ENCODE data around the gene MOB3B. TPM values are rescaled to one million over a fixed set of nuclear protein-coding genes. Genes with fewer than 3 reads are reported as not detected.
A peak's percentile ranks its signal among the peaks of the same experiment; 100 is the strongest.

Gene MOB3B
- total and polyA plus RNA-seq, 10 of the 15 experiments (the other 5 are each of a cell fraction or from before 2014, with no cell fraction given) = 0.44 to 2.7 (median 0.91) TPM

DNA sequence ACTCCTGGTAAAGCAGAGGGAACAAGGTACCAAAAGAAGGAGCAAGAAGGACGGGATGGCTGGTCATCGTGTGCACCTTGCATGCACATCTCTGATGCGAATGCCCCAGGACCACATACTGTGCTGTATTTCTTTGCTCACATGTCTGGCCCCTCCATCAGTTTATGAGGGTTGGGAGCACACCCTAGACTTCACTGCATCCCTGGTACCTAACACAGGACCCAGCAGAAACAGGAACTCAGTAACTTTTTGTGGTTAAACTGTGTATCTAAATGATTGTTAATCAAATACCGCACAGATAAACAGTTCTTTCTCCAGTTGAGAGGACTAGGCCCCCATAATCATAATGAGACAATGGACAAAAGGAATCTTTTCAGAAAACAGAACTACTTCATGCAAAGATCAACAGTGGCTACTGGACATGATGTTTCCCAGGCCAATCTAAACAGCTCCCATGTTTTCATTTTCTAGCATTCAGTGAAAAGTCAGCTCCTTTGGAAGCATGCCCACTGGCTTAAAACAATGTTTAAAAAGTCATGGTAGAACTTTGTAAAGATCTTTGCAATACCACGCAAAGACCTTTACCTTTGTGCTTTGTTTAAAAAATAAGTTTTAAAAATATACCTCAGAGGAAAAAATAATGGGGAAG is 61.0 kb downstream of the MOB3B start:
- ATAC-seq (peak; percentile 66), FAIRE-seq (no peak), DNase-seq (ENCODE audit: low read depth, low spot score) (no peak)
- no peaks in the 10 kb centered on the region for H3K27me3 ChIP-seq (replicated peaks in 1 of 2; ENCODE audit: control insufficient read depth in 2 of 2, insufficient read depth in 2 of 2, low read length in 1 of 2)
- ChIA-PET CTCF (interaction anchor here (0.7 kb wide), 1 partner anchor 135 kb away, joined by 3 read pairs; no protein-coding TSS in a partner anchor), SMC1A (ENCODE audit: uncharacterized antibody, unreplicated experiment) (interaction anchor here (0.5 to 1.3 kb wide), 3 partner anchors 8 to 61 kb away, joined by 3 read pairs; partner anchors contain the start of gene MOB3B), POLR2A (no interaction called here), RAD21 (ENCODE audit: unreplicated experiment) (no interaction called here)
- no peak overlapping the region for H3K4me3 ChIP-seq
- intact Hi-C loops (cut with micrococcal nuclease; ENCODE audit: unreplicated experiment) = no loop called here
- in situ Hi-C loops (cut with MboI) = no loop called here
- H4K20me1 ChIP-seq (ENCODE audit: control insufficient read depth, insufficient read depth) = no peaks in the 10 kb centered on the region
- H3K79me2 ChIP-seq (ENCODE audit: control insufficient read depth, insufficient read depth, low read length) = no peaks in the 10 kb centered on the region
- H2AFZ ChIP-seq (ENCODE audit: control insufficient read depth, low read depth, low read length) = no peak overlapping the region
- peak; percentile 82 for TF ChIP-seq SPI1 (IDR thresholded peaks at IDR 0.05; ENCODE audit: borderline replicate concordance, insufficient read depth, low read depth, low read length)
- TF ChIP-seq SIX5 (IDR thresholded peaks at IDR 0.05; ENCODE audit: low read depth, low read length, severe bottlenecking) = no peak
- TF ChIP-seq RUNX3 (IDR thresholded peaks at IDR 0.05; ENCODE audit: low read length) = peak; percentile 32; the same call in 1 of the 2 replicates
- 38% methylated on average over 5 of the region's 5 CpGs for WGBS (ENCODE audit: insufficient coverage, insufficient replicate concordance, low lambda C conversion rate, missing lambda C conversion rate)
- BruUV-seq (replicated peaks) = no TSS peak
- no peaks in the 10 kb centered on the region for H3K4me1 ChIP-seq (ENCODE audit: control insufficient read depth, insufficient read depth, low read length)
- no peak overlapping the region for H3K27ac ChIP-seq (ENCODE audit: control insufficient read depth, insufficient read depth)
- no peaks in the 10 kb centered on the region for H3K9me3 ChIP-seq (replicated peaks; ENCODE audit: control insufficient read depth, insufficient read depth, low read length)
- no peak overlapping the region for H3K4me2 ChIP-seq (ENCODE audit: control insufficient read depth, insufficient read depth)
- H3K9ac ChIP-seq (ENCODE audit: control insufficient read depth, insufficient read depth, low read length) = no peak overlapping the region
- no peaks in the 10 kb centered on the region for H3K36me3 ChIP-seq (ENCODE audit: control insufficient read depth in 2 of 2, insufficient read depth in 2 of 2, low read length in 1 of 2)

DNA sequence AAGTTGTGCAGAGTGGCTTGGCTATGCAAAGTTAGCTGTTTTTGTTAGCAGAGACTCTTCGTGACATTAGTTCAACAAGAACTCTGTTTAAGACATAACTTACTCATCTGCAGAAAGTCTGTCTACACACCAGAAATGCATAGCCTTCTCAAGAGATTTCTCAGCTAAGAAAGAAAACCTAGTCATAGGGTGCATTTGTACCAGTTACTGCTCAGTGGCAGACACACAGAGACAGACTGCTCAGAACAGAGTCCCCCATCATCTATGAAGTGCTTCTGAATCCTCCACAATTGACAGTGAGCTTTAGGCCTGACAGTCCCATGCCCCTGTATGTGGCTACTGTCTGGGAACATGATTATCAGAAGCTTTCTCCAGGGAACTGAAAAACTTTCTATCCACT is 61.6 kb downstream of the MOB3B start:
- Histone ChIP-seq H3K27ac (ENCODE audit: control insufficient read depth, insufficient read depth) (no peak overlapping the region), H3K9ac (ENCODE audit: control insufficient read depth, insufficient read depth, low read length) (no peak overlapping the region), H3K4me1 (ENCODE audit: control insufficient read depth, insufficient read depth, low read length) (no peaks in the 10 kb centered on the region), H3K36me3 (ENCODE audit: control insufficient read depth in 2 of 2, insufficient read depth in 2 of 2, low read length in 1 of 2) (no peaks in the 10 kb centered on the region), H3K4me3 (no peak overlapping the region), H4K20me1 (ENCODE audit: control insufficient read depth, insufficient read depth) (no peaks in the 10 kb centered on the region), H3K9me3 (replicated peaks; ENCODE audit: control insufficient read depth, insufficient read depth, low read length) (no peaks in the 10 kb centered on the region), H3K79me2 (ENCODE audit: control insufficient read depth, insufficient read depth, low read length) (no peaks in the 10 kb centered on the region), H2AFZ (ENCODE audit: control insufficient read depth, low read depth, low read length) (no peak overlapping the region), H3K4me2 (ENCODE audit: control insufficient read depth, insufficient read depth) (no peak overlapping the region), H3K27me3 (replicated peaks in 1 of 2; ENCODE audit: control insufficient read depth in 2 of 2, insufficient read depth in 2 of 2, low read length in 1 of 2) (no peaks in the 10 kb centered on the region)
- CTCF ChIA-PET = no interaction called here
- POLR2A ChIA-PET = no interaction called here
- no TSS peak for BruUV-seq (replicated peaks)
- FAIRE-seq = no peak
- no peak for DNase-seq (ENCODE audit: low read depth, low spot score)
- intact Hi-C loops (cut with micrococcal nuclease; ENCODE audit: unreplicated experiment) (no loop called here), in situ Hi-C loops (cut with MboI) (no loop called here)
- WGBS (ENCODE audit: insufficient coverage, insufficient replicate concordance, low lambda C conversion rate, missing lambda C conversion rate) = 0% methylated on average over 1 of the region's 1 CpG
- RAD21 ChIA-PET (ENCODE audit: unreplicated experiment) = no interaction called here
- SMC1A ChIA-PET (ENCODE audit: uncharacterized antibody, unreplicated experiment) = interaction anchor here (0.5 to 1.3 kb wide), 4 partner anchors 9 to 62 kb away, joined by 3 read pairs; partner anchors contain the start of gene MOB3B
- peak; percentile 31; the same call in 1 of the 3 replicates for ATAC-seq
- TF ChIP-seq BMI1 (IDR thresholded peaks at IDR 0.05; ENCODE audit: borderline replicate concordance) (no peak), NBN (IDR thresholded peaks at IDR 0.05) (no peak), MYB (IDR thresholded peaks at IDR 0.05; ENCODE audit: borderline replicate concordance, low read depth, low read length) (no peak), NRF1 (conservative IDR thresholded peaks at IDR 0.05; ENCODE audit: low read depth, low read length) (no peak), PAX8 (IDR thresholded peaks at IDR 0.05) (no peak), ATF7 (IDR thresholded peaks at IDR 0.05; ENCODE audit: low read depth) (no peak)
- TF ChIP-seq, protein P1, sequence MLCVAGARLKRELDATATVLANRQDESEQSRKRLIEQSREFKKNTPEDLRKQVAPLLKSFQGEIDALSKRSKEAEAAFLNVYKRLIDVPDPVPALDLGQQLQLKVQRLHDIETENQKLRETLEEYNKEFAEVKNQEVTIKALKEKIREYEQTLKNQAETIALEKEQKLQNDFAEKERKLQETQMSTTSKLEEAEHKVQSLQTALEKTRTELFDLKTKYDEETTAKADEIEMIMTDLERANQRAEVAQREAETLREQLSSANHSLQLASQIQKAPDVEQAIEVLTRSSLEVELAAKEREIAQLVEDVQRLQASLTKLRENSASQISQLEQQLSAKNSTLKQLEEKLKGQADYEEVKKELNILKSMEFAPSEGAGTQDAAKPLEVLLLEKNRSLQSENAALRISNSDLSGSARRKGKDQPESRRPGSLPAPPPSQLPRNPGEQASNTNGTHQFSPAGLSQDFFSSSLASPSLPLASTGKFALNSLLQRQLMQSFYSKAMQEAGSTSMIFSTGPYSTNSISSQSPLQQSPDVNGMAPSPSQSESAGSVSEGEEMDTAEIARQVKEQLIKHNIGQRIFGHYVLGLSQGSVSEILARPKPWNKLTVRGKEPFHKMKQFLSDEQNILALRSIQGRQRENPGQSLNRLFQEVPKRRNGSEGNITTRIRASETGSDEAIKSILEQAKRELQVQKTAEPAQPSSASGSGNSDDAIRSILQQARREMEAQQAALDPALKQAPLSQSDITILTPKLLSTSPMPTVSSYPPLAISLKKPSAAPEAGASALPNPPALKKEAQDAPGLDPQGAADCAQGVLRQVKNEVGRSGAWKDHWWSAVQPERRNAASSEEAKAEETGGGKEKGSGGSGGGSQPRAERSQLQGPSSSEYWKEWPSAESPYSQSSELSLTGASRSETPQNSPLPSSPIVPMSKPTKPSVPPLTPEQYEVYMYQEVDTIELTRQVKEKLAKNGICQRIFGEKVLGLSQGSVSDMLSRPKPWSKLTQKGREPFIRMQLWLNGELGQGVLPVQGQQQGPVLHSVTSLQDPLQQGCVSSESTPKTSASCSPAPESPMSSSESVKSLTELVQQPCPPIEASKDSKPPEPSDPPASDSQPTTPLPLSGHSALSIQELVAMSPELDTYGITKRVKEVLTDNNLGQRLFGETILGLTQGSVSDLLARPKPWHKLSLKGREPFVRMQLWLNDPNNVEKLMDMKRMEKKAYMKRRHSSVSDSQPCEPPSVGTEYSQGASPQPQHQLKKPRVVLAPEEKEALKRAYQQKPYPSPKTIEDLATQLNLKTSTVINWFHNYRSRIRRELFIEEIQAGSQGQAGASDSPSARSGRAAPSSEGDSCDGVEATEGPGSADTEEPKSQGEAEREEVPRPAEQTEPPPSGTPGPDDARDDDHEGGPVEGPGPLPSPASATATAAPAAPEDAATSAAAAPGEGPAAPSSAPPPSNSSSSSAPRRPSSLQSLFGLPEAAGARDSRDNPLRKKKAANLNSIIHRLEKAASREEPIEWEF (IDR thresholded peaks at IDR 0.05; ENCODE audit: insufficient replicate concordance, low read depth, low read length) = no peak
- TF ChIP-seq, protein P2, sequence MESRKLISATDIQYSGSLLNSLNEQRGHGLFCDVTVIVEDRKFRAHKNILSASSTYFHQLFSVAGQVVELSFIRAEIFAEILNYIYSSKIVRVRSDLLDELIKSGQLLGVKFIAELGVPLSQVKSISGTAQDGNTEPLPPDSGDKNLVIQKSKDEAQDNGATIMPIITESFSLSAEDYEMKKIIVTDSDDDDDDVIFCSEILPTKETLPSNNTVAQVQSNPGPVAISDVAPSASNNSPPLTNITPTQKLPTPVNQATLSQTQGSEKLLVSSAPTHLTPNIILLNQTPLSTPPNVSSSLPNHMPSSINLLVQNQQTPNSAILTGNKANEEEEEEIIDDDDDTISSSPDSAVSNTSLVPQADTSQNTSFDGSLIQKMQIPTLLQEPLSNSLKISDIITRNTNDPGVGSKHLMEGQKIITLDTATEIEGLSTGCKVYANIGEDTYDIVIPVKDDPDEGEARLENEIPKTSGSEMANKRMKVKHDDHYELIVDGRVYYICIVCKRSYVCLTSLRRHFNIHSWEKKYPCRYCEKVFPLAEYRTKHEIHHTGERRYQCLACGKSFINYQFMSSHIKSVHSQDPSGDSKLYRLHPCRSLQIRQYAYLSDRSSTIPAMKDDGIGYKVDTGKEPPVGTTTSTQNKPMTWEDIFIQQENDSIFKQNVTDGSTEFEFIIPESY (IDR thresholded peaks at IDR 0.05) = no peak

All from GM12878 (cell line).